Loucy (cell line): ENCODE results near the gene GAS7.

Experiments
- CTCF ChIP-seq: fragments of 200-600 bp; sonication (generic); conservative IDR thresholded peaks from 2 replicates; pipeline ENCODE4 v1.5.1; 2014; ENCODE audit warnings: mild to moderate bottlenecking, antibody characterized with exemption, low read length
- EZH2phosphoT487 ChIP-seq: fragments of 200-600 bp; IDR thresholded peaks from 2 replicates; pipeline ENCODE4 v1.6.1; 2018; ENCODE audit warnings: antibody characterized with exemption, mild to moderate bottlenecking, moderate library complexity, borderline replicate concordance

GRCh38 chr17:10058921-10059683, 139.3 kb downstream of the GAS7 start:
- TF ChIP-seq EZH2phosphoT487 (no peak), CTCF (no peak)
